Measurements from ENCODE around the gene CRIP3.

- no peak for TF ChIP-seq ZZZ3 (IDR thresholded peaks at IDR 0.05; ENCODE audit: control insufficient read depth, insufficient read length, low read depth)
- TF ChIP-seq ESRRA (IDR thresholded peaks at IDR 0.05; ENCODE audit: low read length) = no peak
- no peak for TF ChIP-seq MTA3 (IDR thresholded peaks at IDR 0.05; ENCODE audit: borderline replicate concordance, low read length)
- no peak for TF ChIP-seq BMI1 (IDR thresholded peaks at IDR 0.05; ENCODE audit: borderline replicate concordance)
- no peak for TF ChIP-seq ZBTB33 (IDR thresholded peaks at IDR 0.05)
Measured at GRCh38 chr6:43268782-43269272, 39.8 kb downstream of the CRIP3 start.
